Hepatocyte (in vitro differentiated cells): ENCODE measurements around the gene MTG1.

ENCODE experiments used
- EZH2 ChIP-seq: fragments of 200-600 bp; sonication (generic); IDR thresholded peaks from 2 replicates; pipeline ENCODE4 v1.6.1; 2016; ENCODE audit warnings: antibody characterized with exemption, mild to moderate bottlenecking, borderline replicate concordance
- EZH2phosphoT487 ChIP-seq: fragments of 200-600 bp; sonication (generic); IDR thresholded peaks from one replicate; pipeline ENCODE4 v1.6.1; 2018; ENCODE audit warnings: antibody characterized with exemption, mild to moderate bottlenecking, low read depth, moderate library complexity; ENCODE audit not compliant: unreplicated experiment, severe bottlenecking

DNA sequence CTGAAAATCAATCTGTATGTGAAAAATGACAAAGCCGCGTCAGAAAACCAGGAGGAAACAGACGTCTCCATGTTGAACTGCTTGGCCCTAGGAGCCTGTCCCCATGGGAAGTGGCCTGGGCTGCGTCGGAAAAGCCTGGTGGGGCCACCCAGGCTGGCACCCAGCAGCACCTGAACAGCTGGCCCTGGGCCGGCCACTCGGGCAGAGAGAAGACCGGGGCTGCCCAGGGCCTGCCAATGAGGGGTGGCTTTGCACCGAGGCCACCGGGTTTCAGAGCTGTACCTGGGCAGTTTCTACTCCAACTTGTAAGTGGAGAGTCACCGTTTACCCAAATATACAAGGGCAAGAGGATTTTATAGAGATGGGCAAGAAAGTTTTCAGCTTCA lies 35.0 kb upstream of the MTG1 start:
- TF ChIP-seq EZH2phosphoT487 (no peak), EZH2 (no peak)
